Colonic mucosa (tissue), 4 donors: ENCODE measurements around the gene FCN3. TPM values are rescaled to one million over a fixed set of nuclear protein-coding genes. Genes with fewer than 3 reads are reported as not detected.
A peak's percentile ranks its signal among the peaks of the same experiment; 100 is the strongest.

Experiments used
- DNase-seq: peaks from one replicate; pipeline ENCODE4 v3.0.0-alpha.2; 2020
- H3K27ac ChIP-seq: fragments of 200-600 bp; one replicate; pipeline ENCODE4 v1.8.0; 2021
- H3K27me3 ChIP-seq: fragments of 200-600 bp; one replicate; pipeline ENCODE4 v1.8.0; 2021
- H3K36me3 ChIP-seq: fragments of 200-600 bp; one replicate; pipeline ENCODE4 v1.8.0; 2021
- H3K4me1 ChIP-seq: fragments of 200-600 bp; one replicate; pipeline ENCODE4 v1.8.0; 2021; ENCODE audit warnings: mild to moderate bottlenecking
- H3K4me3 ChIP-seq: fragments of 200-600 bp; one replicate; pipeline ENCODE4 v1.8.0; 2021
- H3K9ac ChIP-seq, 2 donors: one replicate each; pipeline ENCODE4 v1.7.0; 2013; ENCODE audit warnings: control low read depth in 2 of 2, low read depth in 2 of 2, low read length in 2 of 2
- H3K9me3 ChIP-seq: fragments of 200-600 bp; one replicate; pipeline ENCODE4 v1.8.0; 2021
- intact Hi-C: fragments of 100-400 bp; cut with DNase I; formaldehyde crosslinking; loops from one replicate; pipeline ENCODE4 v1.14.1; 2022
- total RNA-seq, 2 donors: library from RNA; stranded (reverse); fragmentation: NEBNext Ultra II Directional in 1 of 2; extraction: Animal tissue kit (Norgen Biotek cat#: 25700) in 1 of 2; gene quantifications; one replicate each; pipeline ENCODE4 v1.2.1, GENCODE V29; 2021
- TF ChIP-seq, protein P1 (sequence below): fragments of 200-600 bp; IDR thresholded peaks from one replicate; pipeline ENCODE4 v1.8.0; 2022; ENCODE audit warnings: antibody characterized with exemption, mild to moderate bottlenecking
- donor health status: healthy.
- donor health status: DM: no; HTN: no; CAD: no.
- donor health status: DM: no; HTN: no; CAD: no.

Gene FCN3
- total RNA-seq, 2 donors from 2014 or later, result 0.42 to 1.5 TPM

DNA sequence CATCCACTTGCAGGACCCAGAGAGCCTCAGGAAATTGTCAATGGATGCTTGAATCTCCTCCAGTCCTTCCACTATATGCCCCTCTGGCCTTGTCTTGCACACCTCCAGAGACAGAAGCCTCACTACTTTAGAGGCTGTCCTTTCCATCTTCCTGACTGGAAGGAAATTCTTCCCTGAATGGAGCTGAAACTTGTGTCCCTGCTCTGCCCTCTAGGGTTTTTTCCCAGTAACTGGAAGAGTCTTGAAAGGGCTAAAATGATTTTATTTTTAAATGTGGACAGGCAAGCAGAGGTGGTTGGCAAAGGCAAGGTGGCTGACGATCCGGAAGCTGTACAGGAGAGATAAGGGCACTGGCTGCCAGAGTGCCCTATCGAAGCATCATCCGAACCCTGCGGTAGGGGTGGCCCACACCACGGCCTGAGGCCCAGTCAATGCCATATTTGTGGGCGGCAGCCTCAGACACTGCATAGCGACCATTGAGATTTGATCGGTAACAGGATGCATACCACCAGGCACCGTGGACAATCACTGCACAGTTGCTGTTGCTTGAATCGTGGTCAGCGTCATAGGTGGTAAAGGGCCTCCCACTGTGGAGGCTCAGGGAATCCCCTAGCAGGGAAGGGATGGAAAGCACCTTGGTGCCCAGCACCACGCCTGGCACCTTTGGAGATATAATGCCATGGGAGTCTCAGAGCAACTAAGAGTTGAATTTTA is 5.6 kb downstream of the FCN3 start:
- no peak overlapping the region for H3K4me3 ChIP-seq
- no peak overlapping the region for H3K27ac ChIP-seq
- no peaks in the 10 kb centered on the region for H3K9me3 ChIP-seq
- intact Hi-C loops, result no loop called here
- H3K27me3 ChIP-seq, result no peaks in the 10 kb centered on the region
- no peak for DNase-seq
- peaks cover 4% of the 10 kb centered on the region for H3K4me1 ChIP-seq
- TF ChIP-seq, protein P1, sequence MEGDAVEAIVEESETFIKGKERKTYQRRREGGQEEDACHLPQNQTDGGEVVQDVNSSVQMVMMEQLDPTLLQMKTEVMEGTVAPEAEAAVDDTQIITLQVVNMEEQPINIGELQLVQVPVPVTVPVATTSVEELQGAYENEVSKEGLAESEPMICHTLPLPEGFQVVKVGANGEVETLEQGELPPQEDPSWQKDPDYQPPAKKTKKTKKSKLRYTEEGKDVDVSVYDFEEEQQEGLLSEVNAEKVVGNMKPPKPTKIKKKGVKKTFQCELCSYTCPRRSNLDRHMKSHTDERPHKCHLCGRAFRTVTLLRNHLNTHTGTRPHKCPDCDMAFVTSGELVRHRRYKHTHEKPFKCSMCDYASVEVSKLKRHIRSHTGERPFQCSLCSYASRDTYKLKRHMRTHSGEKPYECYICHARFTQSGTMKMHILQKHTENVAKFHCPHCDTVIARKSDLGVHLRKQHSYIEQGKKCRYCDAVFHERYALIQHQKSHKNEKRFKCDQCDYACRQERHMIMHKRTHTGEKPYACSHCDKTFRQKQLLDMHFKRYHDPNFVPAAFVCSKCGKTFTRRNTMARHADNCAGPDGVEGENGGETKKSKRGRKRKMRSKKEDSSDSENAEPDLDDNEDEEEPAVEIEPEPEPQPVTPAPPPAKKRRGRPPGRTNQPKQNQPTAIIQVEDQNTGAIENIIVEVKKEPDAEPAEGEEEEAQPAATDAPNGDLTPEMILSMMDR, result no peak
- no peaks in the 10 kb centered on the region for H3K36me3 ChIP-seq
- H3K9ac ChIP-seq, result no peak overlapping the region

DNA sequence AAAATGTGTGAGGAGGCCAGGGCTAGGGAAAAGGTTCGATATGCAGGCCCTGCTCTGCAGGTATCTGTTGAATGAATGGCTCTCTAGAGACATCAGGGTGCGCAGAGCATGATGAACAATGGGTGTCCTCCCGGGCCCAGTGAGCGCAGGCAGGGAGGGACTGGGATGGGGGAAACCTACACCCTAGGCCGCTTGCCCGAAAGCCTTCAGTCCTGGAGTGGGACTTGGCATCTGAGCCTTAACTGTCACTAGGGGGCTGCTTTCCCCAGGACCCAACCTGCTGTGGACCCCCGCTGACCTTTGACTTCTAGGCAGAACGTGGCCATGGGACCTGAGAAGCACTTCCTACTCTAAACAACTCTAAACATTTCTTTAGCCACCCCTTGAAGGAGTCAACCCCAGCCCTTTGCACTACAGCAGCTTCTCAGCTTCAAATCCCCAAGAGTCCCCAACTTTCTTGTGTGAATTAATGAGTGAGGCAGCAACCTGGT is 7.4 kb downstream of the FCN3 start:
- Histone ChIP-seq H3K27me3 (no peaks in the 10 kb centered on the region), H3K4me1 (peaks cover 4% of the 10 kb centered on the region), H3K9me3 (no peaks in the 10 kb centered on the region), H3K9ac (peak overlapping the region; percentile 81 to 93), H3K36me3 (no peaks in the 10 kb centered on the region), H3K27ac (peak overlapping the region; percentile 93), H3K4me3 (peak overlapping the region; percentile 67)
- TF ChIP-seq, protein P1, result no peak
- intact Hi-C loops, result no loop called here
- DNase-seq, result no peak

DNA sequence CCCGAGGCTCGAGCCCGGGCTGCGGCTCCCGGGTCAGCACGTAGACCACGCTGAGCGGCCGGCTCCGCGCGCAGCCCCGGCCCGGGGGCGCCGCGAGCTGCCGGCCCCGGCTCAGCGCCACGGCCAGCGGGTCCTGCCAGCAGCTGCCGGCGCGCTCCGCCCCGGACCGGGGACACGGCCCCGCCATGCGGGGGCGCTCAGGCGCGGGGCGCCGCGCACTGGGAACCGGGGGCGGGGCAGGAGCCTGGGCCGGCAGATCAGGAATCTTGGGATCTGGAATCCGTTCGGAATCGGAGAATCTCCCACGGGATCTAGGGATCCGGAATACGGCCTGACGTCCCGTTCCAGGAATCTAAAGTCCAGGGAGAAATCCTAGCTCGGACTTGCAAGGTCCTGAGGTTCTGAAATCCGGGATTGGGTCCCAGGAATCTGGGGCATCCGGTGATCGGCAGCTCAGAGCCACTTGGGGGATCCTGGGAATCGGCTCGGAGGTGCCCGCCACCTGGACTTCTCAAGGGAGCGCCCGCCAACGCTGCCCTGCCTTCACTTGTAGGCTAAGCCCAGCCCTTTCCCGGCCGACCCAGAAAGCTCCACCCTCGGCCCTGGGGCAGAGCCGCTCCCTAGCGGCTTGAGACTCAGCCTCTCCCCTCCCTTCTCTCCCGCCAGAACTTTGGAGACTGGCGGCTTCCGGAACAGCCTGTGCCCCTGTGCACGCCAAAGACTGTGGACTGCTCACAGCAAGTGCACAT is 8.0 kb downstream of the FCN3 start, which contains the start of gene MAP3K6:
TSS of gene MAP3K6 (minus strand) at position 551 of the 749 bp plus-strand sequence. CDS start at position 187, 364 bp downstream.
- Histone ChIP-seq H3K9me3 (no peaks in the 10 kb centered on the region), H3K36me3 (no peaks in the 10 kb centered on the region), H3K4me1 (peaks cover 4% of the 10 kb centered on the region), H3K9ac (peak within 1 kb of the TSS; percentile 81 to 93), H3K27ac (peak within 1 kb of the TSS; percentile 93), H3K4me3 (peak within 1 kb of the TSS; percentile 67), H3K27me3 (no peaks in the 10 kb centered on the region)
- peak; percentile 90 for DNase-seq
- TF ChIP-seq, protein P1, result no peak
- intact Hi-C loops, result no loop called here

DNA sequence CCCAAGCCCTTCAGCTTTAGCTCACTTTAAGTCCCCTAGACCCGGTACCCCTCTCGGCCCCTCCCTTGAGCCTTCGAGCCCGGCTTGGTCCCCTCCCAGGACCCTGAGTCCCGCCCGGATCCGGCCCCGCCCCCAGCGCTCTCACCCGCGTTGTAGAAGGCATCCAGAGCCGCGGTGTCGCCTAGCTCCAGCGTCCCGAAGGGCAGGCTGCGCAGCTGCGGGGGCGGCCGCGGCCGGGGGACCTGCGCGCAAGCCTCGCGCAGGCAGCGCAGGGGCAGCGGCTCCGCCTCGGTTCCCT is 8.6 kb downstream of the FCN3 start:
- H3K4me1 ChIP-seq, result peaks cover 4% of the 10 kb centered on the region
- peak overlapping the region; percentile 81 to 87 for H3K9ac ChIP-seq
- TF ChIP-seq, protein P1, result no peak
- no peaks in the 10 kb centered on the region for H3K9me3 ChIP-seq
- no peaks in the 10 kb centered on the region for H3K36me3 ChIP-seq
- H3K27me3 ChIP-seq, result no peaks in the 10 kb centered on the region
- DNase-seq, result peak; percentile 89
- H3K27ac ChIP-seq, result peak overlapping the region; percentile 93
- intact Hi-C loops, result no loop called here
- H3K4me3 ChIP-seq, result peak overlapping the region; percentile 67

DNA sequence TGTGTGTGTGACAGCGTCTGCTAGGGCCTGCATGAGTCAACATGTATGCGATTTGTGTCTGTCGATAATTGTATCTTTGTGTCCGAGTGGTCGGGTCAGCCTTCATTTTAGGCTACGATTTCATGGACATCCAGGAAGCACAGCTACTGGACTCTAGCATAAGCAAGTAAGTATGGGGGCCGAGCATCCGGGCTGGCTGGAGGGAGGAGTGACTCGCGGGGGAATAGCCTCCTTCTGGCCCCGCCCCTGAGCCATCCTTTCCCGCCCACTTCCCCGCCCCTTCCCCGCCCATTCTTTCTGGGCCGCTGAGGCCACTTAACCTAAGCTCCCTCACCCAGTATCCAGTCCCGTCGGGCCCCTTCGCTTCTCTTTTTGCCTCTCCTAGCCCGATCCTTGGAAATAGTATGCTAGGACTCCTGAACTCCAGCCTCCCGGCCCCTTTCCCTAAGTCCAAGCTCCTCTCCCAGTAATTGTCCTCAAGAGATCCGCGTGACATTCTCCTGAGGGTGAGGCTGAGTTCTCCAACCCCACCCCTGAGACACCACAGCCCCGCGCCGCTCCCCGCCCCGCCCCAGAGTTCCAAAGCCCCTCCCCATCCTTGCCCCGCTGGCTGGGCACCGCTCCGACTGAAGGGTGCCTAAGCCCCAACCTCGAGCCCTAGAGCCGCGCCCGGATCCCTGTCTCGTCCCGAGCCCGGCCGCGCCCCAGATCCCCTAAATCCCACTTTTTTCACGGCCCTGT is 9.1 kb downstream of the FCN3 start:
- TF ChIP-seq, protein P1, result no peak
- intact Hi-C loops, result no loop called here
- peak overlapping the region; percentile 81 to 87 for H3K9ac ChIP-seq
- H3K27ac ChIP-seq, result peak overlapping the region; percentile 93
- peak; percentile 93 for DNase-seq
- H3K27me3 ChIP-seq, result no peaks in the 10 kb centered on the region
- H3K4me3 ChIP-seq, result peak overlapping the region; percentile 67
- no peaks in the 10 kb centered on the region for H3K36me3 ChIP-seq
- H3K4me1 ChIP-seq, result peaks cover 4% of the 10 kb centered on the region
- no peaks in the 10 kb centered on the region for H3K9me3 ChIP-seq
